ENCODE data around the gene ZNF568. TPM values are rescaled to one million over a fixed set of nuclear protein-coding genes. Genes with fewer than 3 reads are reported as not detected.
A peak's percentile ranks its signal among the peaks of the same experiment; 100 is the strongest.

Gene ZNF568
- total RNA-seq: 1 to 10 TPM; 5.3 to 6.3 TPM

- peak within 1 kb of the TSS; percentile 87 for H3K4me3 Mint-ChIP-seq
- H3K27me3 Mint-ChIP-seq (ENCODE audit: low read depth): no peaks in the 10 kb centered on the region
- H3K4me1 Mint-ChIP-seq (ENCODE audit: low read depth): peaks cover 17% of the 10 kb centered on the region
- CTCF ChIA-PET: no interaction called here
- peaks cover 22% of the 10 kb centered on the region for H3K9me3 Mint-ChIP-seq
- peak within 1 kb of the TSS; percentile 91 for H3K27ac Mint-ChIP-seq
- intact Hi-C loops (cut with micrococcal nuclease): loop anchor here (1.0 to 10.0 kb wide), 9 partner anchors 66 to 701 kb away; partner anchors contain the start of genes ZNF146, ZNF260, ZNF345 and ZNF420
- H3K36me3 Mint-ChIP-seq (ENCODE audit: low read depth): peaks cover 70% of the 10 kb centered on the region
- DNase-seq: peak; percentile 96
Measured at GRCh38 chr19:36915992-36916830, at the start of gene ZNF568, which contains the start of gene ZNF829. Gene ZNF568 (plus strand): TSS chr19:36916332. CDS start chr19:36922771, 6,439 bp downstream. Gene ZNF829 (minus strand): TSS chr19:36916291. CDS start chr19:36915167, 1,124 bp downstream.

DNA sequence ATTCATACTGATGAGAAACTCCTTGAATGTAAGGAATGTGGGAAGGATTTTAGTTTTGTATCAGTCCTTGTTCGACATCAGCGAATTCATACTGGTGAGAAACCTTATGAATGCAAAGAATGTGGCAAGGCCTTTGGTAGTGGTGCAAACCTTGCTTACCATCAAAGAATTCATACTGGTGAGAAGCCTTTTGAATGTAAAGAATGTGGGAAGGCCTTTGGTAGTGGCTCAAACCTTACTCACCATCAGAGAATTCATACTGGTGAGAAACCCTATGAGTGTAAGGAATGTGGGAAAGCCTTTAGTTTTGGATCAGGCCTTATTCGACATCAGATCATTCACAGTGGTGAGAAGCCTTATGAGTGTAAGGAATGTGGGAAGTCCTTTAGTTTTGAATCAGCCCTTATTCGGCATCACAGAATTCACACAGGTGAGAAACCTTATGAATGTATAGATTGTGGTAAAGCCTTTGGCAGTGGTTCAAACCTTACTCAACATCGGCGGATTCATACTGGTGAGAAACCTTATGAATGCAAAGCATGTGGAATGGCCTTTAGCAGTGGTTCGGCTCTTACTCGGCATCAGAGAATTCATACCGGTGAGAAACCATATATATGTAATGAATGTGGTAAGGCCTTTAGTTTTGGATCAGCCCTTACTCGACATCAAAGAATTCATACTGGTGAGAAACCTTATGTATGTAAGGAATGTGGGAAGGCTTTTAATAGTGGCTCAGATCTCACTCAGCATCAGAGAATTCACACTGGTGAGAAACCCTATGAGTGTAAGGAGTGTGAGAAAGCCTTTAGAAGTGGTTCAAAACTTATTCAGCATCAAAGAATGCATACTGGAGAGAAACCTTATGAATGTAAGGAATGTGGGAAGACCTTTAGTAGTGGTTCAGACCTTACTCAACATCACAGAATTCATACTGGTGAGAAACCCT, 38.9 kb upstream of the ZNF568 start:
- CTCF ChIA-PET: no interaction called here
- H3K4me3 Mint-ChIP-seq: no peak overlapping the region
- H3K27ac Mint-ChIP-seq: no peak overlapping the region
- intact Hi-C loops (cut with micrococcal nuclease): no loop called here
- no peaks in the 10 kb centered on the region for H3K27me3 Mint-ChIP-seq (ENCODE audit: low read depth)
- peaks cover 48% of the 10 kb centered on the region for H3K9me3 Mint-ChIP-seq
- DNase-seq: no peak
- H3K4me1 Mint-ChIP-seq (ENCODE audit: low read depth): no peaks in the 10 kb centered on the region
- H3K36me3 Mint-ChIP-seq (ENCODE audit: low read depth): peaks cover 63% of the 10 kb centered on the region

- H3K27me3 Mint-ChIP-seq (ENCODE audit: low read depth): no peaks in the 10 kb centered on the region
- H3K4me1 Mint-ChIP-seq (ENCODE audit: low read depth): no peaks in the 10 kb centered on the region
- peaks cover 68% of the 10 kb centered on the region for H3K9me3 Mint-ChIP-seq
- intact Hi-C loops (cut with micrococcal nuclease): no loop called here
- H3K27ac Mint-ChIP-seq: no peak overlapping the region
- no peak overlapping the region for H3K4me3 Mint-ChIP-seq
- CTCF ChIA-PET: no interaction called here
- no peak for DNase-seq
- H3K36me3 Mint-ChIP-seq (ENCODE audit: low read depth): peaks cover 73% of the 10 kb centered on the region
Measured at GRCh38 chr19:36891768-36892357, 24.3 kb upstream of the ZNF568 start.

- H3K9me3 Mint-ChIP-seq: peaks cover 71% of the 10 kb centered on the region
- H3K27me3 Mint-ChIP-seq (ENCODE audit: low read depth): no peaks in the 10 kb centered on the region
- H3K4me3 Mint-ChIP-seq: no peak overlapping the region
- intact Hi-C loops (cut with micrococcal nuclease): no loop called here
- H3K36me3 Mint-ChIP-seq (ENCODE audit: low read depth): peaks cover 87% of the 10 kb centered on the region
- CTCF ChIA-PET: no interaction called here
- DNase-seq: no peak
- H3K4me1 Mint-ChIP-seq (ENCODE audit: low read depth): no peaks in the 10 kb centered on the region
- H3K27ac Mint-ChIP-seq: no peak overlapping the region
Measured at GRCh38 chr19:36894849-36895383, 21.2 kb upstream of the ZNF568 start.

DNA sequence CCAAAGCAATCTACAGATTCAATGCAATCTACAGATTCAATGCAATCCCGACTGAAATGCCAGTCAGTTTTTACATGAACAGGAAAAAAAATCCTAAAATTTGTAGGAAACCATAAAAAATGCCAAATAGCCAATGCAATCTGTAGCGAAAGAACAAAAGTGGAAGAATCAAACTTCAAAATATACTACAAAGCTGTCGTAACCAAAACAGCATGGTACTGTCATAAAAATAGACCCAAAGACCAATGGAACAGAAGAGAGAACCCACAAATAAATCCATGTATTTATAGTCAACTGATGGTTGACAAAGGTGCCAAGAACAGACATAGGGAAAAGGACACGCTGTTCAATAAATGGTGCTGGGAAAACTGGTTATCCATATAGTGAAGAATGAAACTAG, 17.7 kb upstream of the ZNF568 start:
- H3K27ac Mint-ChIP-seq: no peak overlapping the region
- H3K36me3 Mint-ChIP-seq (ENCODE audit: low read depth): peaks cover 85% of the 10 kb centered on the region
- H3K9me3 Mint-ChIP-seq: peaks cover 61% of the 10 kb centered on the region
- CTCF ChIA-PET: no interaction called here
- no peak for DNase-seq
- H3K4me3 Mint-ChIP-seq: no peak overlapping the region
- intact Hi-C loops (cut with micrococcal nuclease): no loop called here
- H3K4me1 Mint-ChIP-seq (ENCODE audit: low read depth): no peaks in the 10 kb centered on the region
- H3K27me3 Mint-ChIP-seq (ENCODE audit: low read depth): no peaks in the 10 kb centered on the region

- Mint-ChIP-seq H3K4me1 (ENCODE audit: low read depth) (peaks cover 17% of the 10 kb centered on the region), H3K9me3 (peaks cover 21% of the 10 kb centered on the region), H3K27ac (peak overlapping the region; percentile 91), H3K4me3 (peak overlapping the region; percentile 87), H3K36me3 (ENCODE audit: low read depth) (peaks cover 69% of the 10 kb centered on the region), H3K27me3 (ENCODE audit: low read depth) (no peaks in the 10 kb centered on the region)
- intact Hi-C loops (cut with micrococcal nuclease): loop anchor here (1.0 to 10.0 kb wide), 9 partner anchors 67 to 702 kb away; partner anchors contain the start of genes ZNF146, ZNF260, ZNF345 and ZNF420
- DNase-seq: no peak
- CTCF ChIA-PET: no interaction called here
Measured at GRCh38 chr19:36916991-36917390, 859 bp downstream of the ZNF568 start.

DNA sequence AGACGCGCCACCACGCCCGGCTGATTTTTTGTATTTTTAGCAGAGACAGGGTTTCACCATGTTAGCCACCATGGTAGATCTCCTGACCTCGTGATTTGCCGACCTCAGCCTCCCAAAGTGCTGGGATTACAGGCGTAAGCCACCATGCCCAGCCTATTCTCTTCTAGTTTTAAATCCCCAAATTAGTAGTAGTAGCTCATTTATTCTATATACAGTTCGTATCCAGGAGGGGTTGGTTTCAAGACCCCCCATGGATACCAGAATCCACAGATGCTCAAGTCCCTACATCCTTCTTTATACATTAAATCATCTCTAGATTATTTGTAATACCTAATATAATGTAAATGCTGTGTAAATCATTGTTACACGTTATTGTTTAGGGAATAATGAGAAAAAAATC, 2.0 kb downstream of the ZNF568 start:
- DNase-seq: no peak
- no peaks in the 10 kb centered on the region for H3K27me3 Mint-ChIP-seq (ENCODE audit: low read depth)
- H3K9me3 Mint-ChIP-seq: peaks cover 22% of the 10 kb centered on the region
- intact Hi-C loops (cut with micrococcal nuclease): loop anchor here (10.0 kb wide), 1 partner anchor 703 kb away; the partner anchor contains the start of genes ZNF146 and ZNF565
- CTCF ChIA-PET: no interaction called here
- peaks cover 70% of the 10 kb centered on the region for H3K36me3 Mint-ChIP-seq (ENCODE audit: low read depth)
- peaks cover 17% of the 10 kb centered on the region for H3K4me1 Mint-ChIP-seq (ENCODE audit: low read depth)
- H3K4me3 Mint-ChIP-seq: no peak overlapping the region
- no peak overlapping the region for H3K27ac Mint-ChIP-seq

GRCh38 chr19:36931684-36932083, 15.6 kb downstream of the ZNF568 start:
- H3K27me3 Mint-ChIP-seq (ENCODE audit: low read depth): no peaks in the 10 kb centered on the region
- H3K9me3 Mint-ChIP-seq: peaks cover 32% of the 10 kb centered on the region
- no peaks in the 10 kb centered on the region for H3K4me1 Mint-ChIP-seq (ENCODE audit: low read depth)
- CTCF ChIA-PET: no interaction called here
- no peak overlapping the region for H3K4me3 Mint-ChIP-seq
- DNase-seq: no peak
- intact Hi-C loops (cut with micrococcal nuclease): no loop called here
- peaks cover 72% of the 10 kb centered on the region for H3K36me3 Mint-ChIP-seq (ENCODE audit: low read depth)
- no peak overlapping the region for H3K27ac Mint-ChIP-seq

GRCh38 chr19:36939153-36939552, 23.0 kb downstream of the ZNF568 start:
- intact Hi-C loops (cut with micrococcal nuclease): no loop called here
- no peaks in the 10 kb centered on the region for H3K4me1 Mint-ChIP-seq (ENCODE audit: low read depth)
- H3K27me3 Mint-ChIP-seq (ENCODE audit: low read depth): no peaks in the 10 kb centered on the region
- H3K36me3 Mint-ChIP-seq (ENCODE audit: low read depth): peaks cover 90% of the 10 kb centered on the region
- H3K4me3 Mint-ChIP-seq: no peak overlapping the region
- DNase-seq: no peak
- no peak overlapping the region for H3K27ac Mint-ChIP-seq
- CTCF ChIA-PET: no interaction called here
- peaks cover 51% of the 10 kb centered on the region for H3K9me3 Mint-ChIP-seq

DNA sequence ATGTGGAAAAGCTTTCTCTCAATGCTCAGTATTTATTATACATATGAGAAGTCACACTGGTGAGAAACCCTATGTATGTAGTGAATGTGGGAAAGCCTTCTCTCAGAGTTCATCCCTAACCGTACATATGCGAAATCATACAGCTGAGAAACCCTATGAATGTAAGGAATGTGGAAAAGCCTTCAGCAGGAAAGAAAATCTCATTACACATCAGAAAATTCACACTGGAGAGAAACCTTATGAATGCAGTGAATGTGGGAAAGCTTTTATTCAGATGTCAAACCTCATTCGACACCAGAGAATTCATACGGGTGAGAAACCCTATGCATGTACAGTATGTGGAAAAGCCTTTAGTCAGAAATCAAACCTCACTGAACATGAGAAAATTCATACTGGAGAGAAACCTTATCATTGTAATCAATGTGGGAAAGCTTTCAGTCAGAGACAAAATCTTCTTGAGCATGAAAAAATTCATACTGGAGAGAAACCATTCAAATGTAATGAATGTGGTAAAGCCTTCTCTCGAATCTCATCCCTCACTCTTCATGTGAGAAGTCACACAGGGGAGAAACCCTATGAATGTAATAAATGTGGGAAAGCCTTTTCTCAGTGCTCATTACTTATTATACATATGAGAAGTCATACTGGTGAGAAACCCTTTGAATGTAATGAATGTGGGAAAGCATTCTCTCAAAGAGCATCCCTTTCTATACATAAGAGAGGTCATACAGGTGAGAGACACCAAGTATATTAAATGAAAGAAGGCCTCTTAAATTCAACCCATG, 34.4 kb downstream of the ZNF568 start:
- CTCF ChIA-PET: no interaction called here
- intact Hi-C loops (cut with micrococcal nuclease): no loop called here
- Mint-ChIP-seq H3K27ac (no peak overlapping the region), H3K9me3 (peaks cover 48% of the 10 kb centered on the region), H3K36me3 (ENCODE audit: low read depth) (peaks cover 65% of the 10 kb centered on the region), H3K27me3 (ENCODE audit: low read depth) (no peaks in the 10 kb centered on the region), H3K4me1 (ENCODE audit: low read depth) (no peaks in the 10 kb centered on the region), H3K4me3 (no peak overlapping the region)
- DNase-seq: no peak

GRCh38 chr19:36962346-36962745, 46.2 kb downstream of the ZNF568 start:
- H3K9me3 Mint-ChIP-seq: peaks cover 27% of the 10 kb centered on the region
- no peak for DNase-seq
- no peaks in the 10 kb centered on the region for H3K27me3 Mint-ChIP-seq (ENCODE audit: low read depth)
- intact Hi-C loops (cut with micrococcal nuclease): no loop called here
- H3K4me1 Mint-ChIP-seq (ENCODE audit: low read depth): no peaks in the 10 kb centered on the region
- no peak overlapping the region for H3K4me3 Mint-ChIP-seq
- CTCF ChIA-PET: no interaction called here
- H3K36me3 Mint-ChIP-seq (ENCODE audit: low read depth): peaks cover 39% of the 10 kb centered on the region
- no peak overlapping the region for H3K27ac Mint-ChIP-seq

Data from activated naive CD4-positive, alpha-beta T cell treated with anti-CD3 and anti-CD28 coated beads for 36 hours (primary cell).